GM12873 (cell line): Measurements from ENCODE around the gene HIP1.
"Not testable (repeated sequence)": the region's sequence is repeated elsewhere in the genome, so short reads cannot be mapped to it uniquely, and the experiment has no call there.

ENCODE experiments used
- TF ChIP-seq, protein P1 (sequence below): IDR thresholded peaks from 2 replicates; pipeline ENCODE4 v1.5.1; 2012; ENCODE audit warnings: low read depth, mild to moderate bottlenecking, moderate library complexity, low read length, control low read depth; ENCODE audit not compliant: insufficient read depth; ENCODE audit errors: missing control alignments

The HIP1 gene

DNA sequence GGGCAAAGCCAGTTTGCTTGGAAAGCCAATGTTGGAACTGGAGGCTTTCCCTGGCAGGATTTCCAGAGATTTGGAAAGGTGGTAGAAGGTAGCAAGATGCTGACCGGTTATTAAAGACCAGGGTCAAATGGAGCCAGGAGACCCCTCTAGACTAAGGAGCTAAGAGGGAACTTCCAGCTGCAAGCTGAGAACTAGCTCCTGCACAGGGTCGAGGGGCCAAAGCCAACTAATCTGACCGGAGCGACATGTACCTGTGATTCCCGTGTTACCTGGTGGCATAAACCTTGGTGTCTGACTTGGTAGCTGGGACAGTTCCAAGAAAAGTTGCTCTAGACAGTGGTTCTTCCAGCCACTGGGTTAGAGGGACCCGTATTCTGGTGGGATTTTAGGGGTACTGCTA, 204.8 kb downstream of the HIP1 start:
- TF ChIP-seq, protein P1, sequence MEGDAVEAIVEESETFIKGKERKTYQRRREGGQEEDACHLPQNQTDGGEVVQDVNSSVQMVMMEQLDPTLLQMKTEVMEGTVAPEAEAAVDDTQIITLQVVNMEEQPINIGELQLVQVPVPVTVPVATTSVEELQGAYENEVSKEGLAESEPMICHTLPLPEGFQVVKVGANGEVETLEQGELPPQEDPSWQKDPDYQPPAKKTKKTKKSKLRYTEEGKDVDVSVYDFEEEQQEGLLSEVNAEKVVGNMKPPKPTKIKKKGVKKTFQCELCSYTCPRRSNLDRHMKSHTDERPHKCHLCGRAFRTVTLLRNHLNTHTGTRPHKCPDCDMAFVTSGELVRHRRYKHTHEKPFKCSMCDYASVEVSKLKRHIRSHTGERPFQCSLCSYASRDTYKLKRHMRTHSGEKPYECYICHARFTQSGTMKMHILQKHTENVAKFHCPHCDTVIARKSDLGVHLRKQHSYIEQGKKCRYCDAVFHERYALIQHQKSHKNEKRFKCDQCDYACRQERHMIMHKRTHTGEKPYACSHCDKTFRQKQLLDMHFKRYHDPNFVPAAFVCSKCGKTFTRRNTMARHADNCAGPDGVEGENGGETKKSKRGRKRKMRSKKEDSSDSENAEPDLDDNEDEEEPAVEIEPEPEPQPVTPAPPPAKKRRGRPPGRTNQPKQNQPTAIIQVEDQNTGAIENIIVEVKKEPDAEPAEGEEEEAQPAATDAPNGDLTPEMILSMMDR: no peak

DNA sequence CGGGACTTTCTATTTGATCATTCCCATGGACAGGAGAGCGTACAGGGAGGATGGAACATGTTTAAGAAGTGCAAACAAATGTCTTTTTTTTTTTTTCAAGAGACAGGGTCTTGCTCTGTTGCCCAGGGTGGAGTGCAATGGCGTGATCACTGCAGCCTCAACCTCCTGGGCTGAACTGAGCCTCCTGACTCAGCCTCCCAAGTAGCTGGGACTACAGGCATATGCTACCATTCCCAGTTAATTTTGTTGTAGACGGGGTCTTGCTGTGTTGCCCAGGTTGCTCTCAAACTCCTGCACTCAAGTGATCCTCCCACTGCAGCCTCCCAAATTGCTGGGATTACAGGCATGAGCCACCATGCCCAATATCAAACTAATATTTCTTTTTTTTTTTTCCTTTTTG, 206.1 kb downstream of the HIP1 start:
- TF ChIP-seq, protein P1: no peak

DNA sequence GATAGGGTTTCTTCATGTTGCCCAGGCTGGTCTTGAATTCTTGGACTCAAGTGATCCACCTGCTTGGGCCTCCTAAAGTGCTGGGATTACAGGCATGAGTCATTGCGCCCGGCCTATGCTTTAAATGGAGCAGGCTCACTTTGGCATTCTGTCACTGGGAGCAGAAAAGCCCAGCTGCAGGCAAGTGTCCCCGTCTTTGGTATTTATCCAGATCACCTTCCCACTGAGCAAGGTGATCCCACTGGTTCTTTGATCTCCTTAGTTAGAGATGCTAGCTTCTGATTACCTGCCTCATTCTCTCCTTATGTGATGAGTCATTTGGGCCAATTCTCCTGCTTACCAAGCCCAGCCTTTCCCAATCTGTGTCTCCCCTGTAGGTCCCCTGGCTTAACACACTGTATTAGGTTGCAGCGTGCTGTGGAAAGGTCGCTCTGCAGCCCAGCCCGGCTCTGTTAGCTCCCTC, 207.4 kb downstream of the HIP1 start:
- TF ChIP-seq, protein P1: no peak

DNA sequence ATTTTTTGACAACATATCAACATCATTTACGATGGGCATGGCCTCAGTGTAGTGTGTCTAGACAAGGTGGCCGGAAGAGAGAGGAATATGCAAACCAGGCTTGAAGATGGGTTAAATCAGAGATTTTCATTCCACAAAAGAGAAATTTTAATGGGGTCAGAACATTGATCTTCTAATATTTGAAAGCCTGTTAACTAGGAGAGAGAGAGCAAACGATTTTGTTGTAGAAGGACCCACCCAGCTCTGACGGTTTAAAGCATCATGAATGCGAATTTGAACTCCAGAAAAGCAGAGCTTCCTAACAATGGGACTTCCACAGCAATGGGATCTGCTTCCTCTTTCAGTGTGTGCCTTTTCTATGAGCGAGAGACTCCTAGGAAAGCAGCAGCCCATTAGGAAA, 246.7 kb downstream of the HIP1 start, which contains the start of gene SPDYE5:
Gene SPDYE5 (plus strand): TSS at position 301 of the 400 bp plus-strand sequence. CDS start 1,728 bp downstream, outside the sequence.
- TF ChIP-seq, protein P1: not testable (repeated sequence)

GRCh38 chr7:75485979-75486643, 252.6 kb downstream of the HIP1 start, which contains the start of gene POM121C:
POM121C (minus strand) TSS chr7:75486299; CDS start chr7:75441496, 44,803 bp downstream.
- TF ChIP-seq, protein P1: not testable (repeated sequence)
